GM12874 (cell line): ENCODE measurements around the gene FYB1.

Experiments used
- TF ChIP-seq, protein P1 (sequence below): IDR thresholded peaks from 2 replicates; pipeline ENCODE4 v1.5.1; 2011; ENCODE audit warnings: low read depth, mild to moderate bottlenecking, control low read depth, low read length, moderate library complexity; ENCODE audit not compliant: insufficient read depth

Gene FYB1

DNA sequence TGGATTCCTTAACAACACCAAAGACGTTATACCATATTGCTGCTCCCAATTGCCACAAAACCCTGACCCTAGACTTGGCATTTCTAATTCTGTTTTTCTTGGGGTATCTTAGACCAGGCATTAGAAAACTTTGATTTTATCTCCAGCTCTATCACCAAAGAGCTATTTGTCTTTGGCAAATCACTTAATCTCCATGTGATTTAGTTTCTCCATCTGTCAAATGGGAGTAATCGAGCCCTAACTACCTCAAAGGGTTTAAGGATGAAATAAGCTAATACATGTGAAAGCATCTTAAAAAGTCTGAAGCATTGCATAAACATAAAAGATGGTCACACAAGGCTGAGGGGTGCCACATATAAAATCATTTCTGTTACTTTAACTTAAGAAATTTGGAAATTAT, 60.6 kb downstream of the FYB1 start:
- TF ChIP-seq, protein P1, sequence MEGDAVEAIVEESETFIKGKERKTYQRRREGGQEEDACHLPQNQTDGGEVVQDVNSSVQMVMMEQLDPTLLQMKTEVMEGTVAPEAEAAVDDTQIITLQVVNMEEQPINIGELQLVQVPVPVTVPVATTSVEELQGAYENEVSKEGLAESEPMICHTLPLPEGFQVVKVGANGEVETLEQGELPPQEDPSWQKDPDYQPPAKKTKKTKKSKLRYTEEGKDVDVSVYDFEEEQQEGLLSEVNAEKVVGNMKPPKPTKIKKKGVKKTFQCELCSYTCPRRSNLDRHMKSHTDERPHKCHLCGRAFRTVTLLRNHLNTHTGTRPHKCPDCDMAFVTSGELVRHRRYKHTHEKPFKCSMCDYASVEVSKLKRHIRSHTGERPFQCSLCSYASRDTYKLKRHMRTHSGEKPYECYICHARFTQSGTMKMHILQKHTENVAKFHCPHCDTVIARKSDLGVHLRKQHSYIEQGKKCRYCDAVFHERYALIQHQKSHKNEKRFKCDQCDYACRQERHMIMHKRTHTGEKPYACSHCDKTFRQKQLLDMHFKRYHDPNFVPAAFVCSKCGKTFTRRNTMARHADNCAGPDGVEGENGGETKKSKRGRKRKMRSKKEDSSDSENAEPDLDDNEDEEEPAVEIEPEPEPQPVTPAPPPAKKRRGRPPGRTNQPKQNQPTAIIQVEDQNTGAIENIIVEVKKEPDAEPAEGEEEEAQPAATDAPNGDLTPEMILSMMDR: no peak

DNA sequence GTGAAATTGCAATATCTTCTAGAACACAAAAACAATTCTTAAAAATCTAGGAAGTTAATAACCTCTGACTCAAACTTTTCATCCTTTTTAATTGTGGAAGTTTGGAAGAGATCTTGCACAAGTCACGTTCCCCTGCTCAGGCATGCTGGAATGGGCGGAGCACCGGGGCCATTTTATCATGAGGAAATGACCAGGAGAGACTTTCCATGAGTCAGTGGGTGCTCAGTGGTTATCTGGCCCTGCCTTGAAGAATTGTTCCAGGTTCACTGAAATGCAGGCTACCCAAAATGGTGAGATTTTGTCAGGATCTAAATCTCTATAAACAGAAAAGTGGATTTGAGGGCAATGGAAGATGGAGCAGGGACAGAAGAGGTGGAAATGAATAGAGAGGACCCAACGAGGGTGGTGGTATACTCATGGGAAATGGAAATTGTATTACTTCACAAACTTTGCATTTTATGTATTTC, 61.2 kb downstream of the FYB1 start:
- TF ChIP-seq, protein P1: no peak

DNA sequence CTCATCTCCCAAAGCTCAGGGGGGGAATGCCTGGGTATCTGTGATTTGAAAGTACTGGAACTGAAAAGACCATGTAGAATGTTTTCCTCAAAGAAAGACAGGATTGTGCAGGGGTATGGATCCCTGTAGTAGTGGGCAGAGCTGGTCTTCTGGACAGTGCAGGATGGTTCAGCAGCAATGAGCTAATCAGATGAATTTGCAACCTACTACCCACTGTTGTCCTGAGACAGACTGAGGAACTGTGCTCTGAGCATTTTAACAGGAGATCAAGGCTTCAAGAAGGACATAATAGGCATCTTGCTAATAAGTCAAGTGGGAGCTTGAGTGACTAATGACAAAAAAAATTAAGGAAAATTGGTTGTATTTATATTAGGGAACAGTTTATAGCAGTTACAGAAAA, 61.7 kb downstream of the FYB1 start:
- TF ChIP-seq, protein P1: no peak

DNA sequence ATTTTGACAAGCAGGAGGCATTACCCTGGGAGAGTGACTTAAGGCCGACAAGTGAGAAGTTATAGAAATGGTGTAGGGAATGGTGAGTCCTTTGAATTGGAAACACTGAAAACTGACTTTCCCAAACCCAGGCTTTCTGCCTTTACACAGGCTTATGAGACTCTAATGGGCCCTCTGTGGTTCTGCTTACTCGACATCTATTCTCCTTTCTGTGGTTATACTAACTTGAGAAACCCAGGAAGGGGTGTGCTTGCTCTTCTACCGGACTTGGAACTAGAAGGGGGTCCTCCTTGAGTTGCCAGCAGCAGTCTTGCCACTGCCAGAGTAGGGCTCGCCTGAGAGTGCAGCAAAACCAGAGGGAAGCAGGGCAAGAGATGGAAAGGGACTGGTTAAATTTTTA, 63.3 kb downstream of the FYB1 start:
- TF ChIP-seq, protein P1: no peak

DNA sequence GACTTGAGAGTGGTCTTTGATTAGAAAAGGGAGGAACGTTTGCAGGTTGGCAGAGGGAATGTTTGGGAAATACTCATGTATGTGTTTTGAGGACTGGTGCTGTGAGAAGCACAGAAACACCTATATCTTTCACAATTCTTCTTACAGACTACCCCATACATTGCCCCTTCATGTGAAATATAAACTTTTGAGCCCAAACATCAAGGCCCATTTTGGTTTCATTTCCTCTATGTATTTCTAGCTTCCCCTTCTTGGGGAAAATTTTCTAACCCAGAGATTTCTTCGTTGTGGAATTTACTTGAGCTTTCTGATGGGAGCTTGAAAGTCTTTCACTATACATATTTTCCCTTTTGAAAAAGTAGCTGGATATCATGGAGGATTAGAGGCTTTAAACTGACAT, 67.6 kb downstream of the FYB1 start:
- TF ChIP-seq, protein P1: no peak

DNA sequence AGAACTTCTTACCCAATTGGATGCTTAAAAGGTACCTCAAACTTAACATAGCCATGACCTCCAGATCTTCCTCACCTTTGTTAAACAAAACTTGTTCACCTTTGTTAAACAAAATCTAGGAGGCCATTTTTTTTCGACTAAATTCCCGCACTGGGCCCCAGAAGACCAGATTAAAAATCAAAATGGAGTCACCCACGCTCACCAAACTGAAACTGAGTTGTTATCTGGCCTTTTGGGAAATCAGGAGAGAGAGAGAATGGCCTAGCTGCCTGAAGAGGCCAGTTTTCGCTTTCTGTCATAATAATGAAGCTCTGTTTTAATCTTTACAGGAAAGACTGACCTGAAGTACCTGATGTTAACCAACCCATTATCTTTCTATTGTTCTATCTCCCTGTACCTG, 69.4 kb downstream of the FYB1 start:
- TF ChIP-seq, protein P1: no peak

DNA sequence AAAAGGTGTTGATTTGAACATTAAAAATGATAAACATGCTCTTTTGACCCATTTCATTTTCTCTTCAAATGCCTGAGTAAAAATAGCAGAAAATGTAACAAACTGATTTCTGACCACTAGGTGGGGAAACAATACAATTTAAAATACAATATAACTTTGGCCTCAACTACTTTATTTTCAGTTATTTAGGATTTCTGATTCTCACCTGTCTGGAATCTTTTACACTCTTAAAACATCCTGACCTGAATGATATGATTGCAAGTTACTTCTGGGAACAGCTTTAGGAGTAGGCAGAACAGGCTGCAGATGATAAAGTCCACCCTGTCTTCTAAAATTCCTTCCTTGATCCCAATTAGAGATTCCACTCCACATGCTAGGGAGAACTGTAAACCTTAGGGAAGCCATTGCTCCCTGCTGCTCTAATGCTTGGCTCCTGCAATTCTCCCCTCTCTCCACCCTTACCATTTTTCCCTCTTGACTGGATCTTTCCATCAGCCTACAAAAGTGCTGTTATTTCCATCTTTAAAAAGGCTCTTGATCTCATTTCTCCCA, 70.3 kb downstream of the FYB1 start:
- TF ChIP-seq, protein P1: no peak
